ENCODE data around the gene B3GNT7.

Gene B3GNT7

GRCh38 chr2:231356466-231356844, 39.1 kb upstream of the B3GNT7 start:
- TF ChIP-seq POLR2AphosphoS5 (IDR thresholded peaks at IDR 0.05; ENCODE audit: low read depth, low read length) = no peak

- TF ChIP-seq POLR2AphosphoS5 (IDR thresholded peaks at IDR 0.05; ENCODE audit: low read depth, low read length) (no peak), FOXP2 (optimal IDR thresholded peaks at IDR 0.05; ENCODE audit: borderline replicate concordance, extremely low read depth, extremely low read length, insufficient read depth) (no peak), SIN3A (IDR thresholded peaks at IDR 0.05; ENCODE audit: borderline replicate concordance, insufficient read depth, low read length) (no peak), TAF1 (IDR thresholded peaks at IDR 0.05; ENCODE audit: borderline replicate concordance, insufficient read depth, low read length) (no peak)
- TF ChIP-seq, protein P1, sequence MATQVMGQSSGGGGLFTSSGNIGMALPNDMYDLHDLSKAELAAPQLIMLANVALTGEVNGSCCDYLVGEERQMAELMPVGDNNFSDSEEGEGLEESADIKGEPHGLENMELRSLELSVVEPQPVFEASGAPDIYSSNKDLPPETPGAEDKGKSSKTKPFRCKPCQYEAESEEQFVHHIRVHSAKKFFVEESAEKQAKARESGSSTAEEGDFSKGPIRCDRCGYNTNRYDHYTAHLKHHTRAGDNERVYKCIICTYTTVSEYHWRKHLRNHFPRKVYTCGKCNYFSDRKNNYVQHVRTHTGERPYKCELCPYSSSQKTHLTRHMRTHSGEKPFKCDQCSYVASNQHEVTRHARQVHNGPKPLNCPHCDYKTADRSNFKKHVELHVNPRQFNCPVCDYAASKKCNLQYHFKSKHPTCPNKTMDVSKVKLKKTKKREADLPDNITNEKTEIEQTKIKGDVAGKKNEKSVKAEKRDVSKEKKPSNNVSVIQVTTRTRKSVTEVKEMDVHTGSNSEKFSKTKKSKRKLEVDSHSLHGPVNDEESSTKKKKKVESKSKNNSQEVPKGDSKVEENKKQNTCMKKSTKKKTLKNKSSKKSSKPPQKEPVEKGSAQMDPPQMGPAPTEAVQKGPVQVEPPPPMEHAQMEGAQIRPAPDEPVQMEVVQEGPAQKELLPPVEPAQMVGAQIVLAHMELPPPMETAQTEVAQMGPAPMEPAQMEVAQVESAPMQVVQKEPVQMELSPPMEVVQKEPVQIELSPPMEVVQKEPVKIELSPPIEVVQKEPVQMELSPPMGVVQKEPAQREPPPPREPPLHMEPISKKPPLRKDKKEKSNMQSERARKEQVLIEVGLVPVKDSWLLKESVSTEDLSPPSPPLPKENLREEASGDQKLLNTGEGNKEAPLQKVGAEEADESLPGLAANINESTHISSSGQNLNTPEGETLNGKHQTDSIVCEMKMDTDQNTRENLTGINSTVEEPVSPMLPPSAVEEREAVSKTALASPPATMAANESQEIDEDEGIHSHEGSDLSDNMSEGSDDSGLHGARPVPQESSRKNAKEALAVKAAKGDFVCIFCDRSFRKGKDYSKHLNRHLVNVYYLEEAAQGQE (IDR thresholded peaks at IDR 0.05; ENCODE audit: insufficient read depth in 1 of 2, low read depth in 2 of 2, low read length in 2 of 2) = no peak
These were observed 38.5 kb upstream of the B3GNT7 start for GRCh38 chr2:231357048-231357447.

- TF ChIP-seq, protein P1 (IDR thresholded peaks at IDR 0.05; ENCODE audit: insufficient read depth in 1 of 2, low read depth in 2 of 2, low read length in 2 of 2) = no peak
- TF ChIP-seq SIN3A (IDR thresholded peaks at IDR 0.05; ENCODE audit: borderline replicate concordance, insufficient read depth, low read length) (no peak), FOXP2 (optimal IDR thresholded peaks at IDR 0.05; ENCODE audit: borderline replicate concordance, extremely low read depth, extremely low read length, insufficient read depth) (no peak), POLR2AphosphoS5 (IDR thresholded peaks at IDR 0.05; ENCODE audit: low read depth, low read length) (no peak), TAF1 (IDR thresholded peaks at IDR 0.05; ENCODE audit: borderline replicate concordance, insufficient read depth, low read length) (no peak)
These were observed 37.6 kb upstream of the B3GNT7 start for GRCh38 chr2:231357931-231358330.

- TF ChIP-seq, protein P1 (IDR thresholded peaks at IDR 0.05; ENCODE audit: insufficient read depth in 1 of 2, low read depth in 2 of 2, low read length in 2 of 2) = no peak
- TF ChIP-seq SIN3A (IDR thresholded peaks at IDR 0.05; ENCODE audit: borderline replicate concordance, insufficient read depth, low read length) (no peak), TAF1 (IDR thresholded peaks at IDR 0.05; ENCODE audit: borderline replicate concordance, insufficient read depth, low read length) (no peak)
These were observed 36.1 kb upstream of the B3GNT7 start for GRCh38 chr2:231359441-231359840.

DNA sequence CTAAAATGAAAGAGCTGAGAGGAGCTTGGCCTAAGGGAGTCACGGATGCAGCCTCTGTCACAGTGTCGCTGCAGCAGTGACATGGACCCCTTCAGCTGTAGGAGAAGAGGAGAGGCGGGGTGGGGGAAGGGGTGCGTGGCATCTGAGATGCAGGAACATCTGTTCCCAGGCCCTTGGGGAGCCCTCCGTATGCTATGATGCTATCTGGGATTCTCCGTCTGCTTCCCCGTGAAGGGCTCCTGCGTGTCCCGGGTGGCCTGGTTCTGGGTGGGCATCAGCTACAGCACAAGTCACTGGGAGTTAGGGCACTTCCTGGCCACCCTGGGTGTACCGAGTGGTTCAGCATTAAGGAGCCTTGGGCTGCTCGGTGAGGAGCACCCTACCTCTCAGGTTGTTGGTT, 35.6 kb upstream of the B3GNT7 start:
- no peak for TF ChIP-seq SIN3A (IDR thresholded peaks at IDR 0.05; ENCODE audit: borderline replicate concordance, insufficient read depth, low read length)
- no peak for TF ChIP-seq FOXP2 (optimal IDR thresholded peaks at IDR 0.05; ENCODE audit: borderline replicate concordance, extremely low read depth, extremely low read length, insufficient read depth)
- TF ChIP-seq TAF1 (IDR thresholded peaks at IDR 0.05; ENCODE audit: borderline replicate concordance, insufficient read depth, low read length) = no peak

GRCh38 chr2:231360401-231360800, 35.1 kb upstream of the B3GNT7 start:
- no peak for TF ChIP-seq POLR2AphosphoS5 (IDR thresholded peaks at IDR 0.05; ENCODE audit: low read depth, low read length)
- no peak for TF ChIP-seq SIN3A (IDR thresholded peaks at IDR 0.05; ENCODE audit: borderline replicate concordance, insufficient read depth, low read length)
- no peak for TF ChIP-seq TAF1 (IDR thresholded peaks at IDR 0.05; ENCODE audit: borderline replicate concordance, insufficient read depth, low read length)
- no peak for TF ChIP-seq FOXP2 (optimal IDR thresholded peaks at IDR 0.05; ENCODE audit: borderline replicate concordance, extremely low read depth, extremely low read length, insufficient read depth)
- TF ChIP-seq, protein P1 (IDR thresholded peaks at IDR 0.05; ENCODE audit: insufficient read depth in 1 of 2, low read depth in 2 of 2, low read length in 2 of 2) = no peak
